HepG2 (cell line): ENCODE measurements around the gene ZBTB46. TPM values are rescaled to one million over a fixed set of nuclear protein-coding genes. Genes with fewer than 3 reads are reported as not detected.

Experiments used
- ATAC-seq: fragments of 200-7000 bp; cut with Tn5 transposase; 3 replicates; pipeline ENCODE4 v1.9.1; 2020; ENCODE audit warnings: mild to moderate bottlenecking, moderate library complexity
- BruUV-seq: library from RNA; stranded (reverse); fragments of 400-500 nt; replicated peaks from 2 replicates; lab custom pipeline; 2021; lab: Mats Ljungman, UMichigan
- CTCF ChIA-PET: fragments of 300-600 bp; formaldehyde crosslinking; extraction: SDS; loops from one replicate; lab custom pipeline; 2021; ENCODE audit warnings: low total read pairs, inconsistent platforms, low intra/inter-chr PET ratio; lab: Yijun Ruan, JAX
- POLR2A ChIA-PET: fragments of 350-600 bp; sonication (Branson Sonifier 250); formaldehyde crosslinking; loops from one replicate; lab custom pipeline; 2020; ENCODE audit warnings: antibody characterized with exemption, inconsistent platforms; lab: Yijun Ruan, JAX
- DNase-seq: peaks from one replicate; pipeline ENCODE4 v3.0.0-alpha.2; 2015; ENCODE audit warnings: low spot score
- FAIRE-seq: peaks from 3 replicates; lab custom pipeline; 2011; peaks lifted over from hg19 to GRCh38; lab: Jason Lieb, UNC
- H2AFZ ChIP-seq: one replicate; pipeline ENCODE4 v1.6.1; 2011; ENCODE audit warnings: low read length, inconsistent platforms
- H3K27ac ChIP-seq: fragments of 300-600 bp; 3 replicates; pipeline ENCODE4 v1.8.0; 2011; ENCODE audit warnings: mixed run types, mild to moderate bottlenecking, mixed read lengths, low read length, inconsistent platforms; ENCODE audit not compliant: insufficient read depth; ENCODE audit errors: extremely low read length
- H3K27me3 ChIP-seq, 2 experiments: fragments of 200-600 bp in 1 of 2; 2 replicates in 1 of 2; 3 replicates in 1 of 2; pipeline versions ENCODE4 v1.6.0 to v1.8.0; 2011; ENCODE audit warnings: low read length in 2 of 2, mild to moderate bottlenecking in 2 of 2, moderate library complexity in 2 of 2, inconsistent platforms in 1 of 2; ENCODE audit not compliant: insufficient read depth in 2 of 2, control insufficient read depth in 1 of 2
- H3K36me3 ChIP-seq, 2 experiments: fragments of 200-600 bp in 1 of 2; replicated peaks in 1 of 2; 2 replicates in 1 of 2; 3 replicates in 1 of 2; pipeline versions ENCODE4 v1.5.1 to v1.8.0; 2011; ENCODE audit warnings: low read length in 2 of 2, inconsistent platforms in 1 of 2; ENCODE audit not compliant: insufficient read depth in 2 of 2, control insufficient read depth in 1 of 2
- H3K4me1 ChIP-seq: 2 replicates; pipeline ENCODE4 v1.5.1; 2012; ENCODE audit warnings: low read length, inconsistent platforms; ENCODE audit not compliant: insufficient read depth
- H3K4me2 ChIP-seq: 2 replicates; pipeline ENCODE4 v1.6.0; 2011; ENCODE audit warnings: low read depth, low read length, inconsistent platforms
- H3K4me3 ChIP-seq, 3 experiments: fragments of 200-600 bp in 1 of 3; sonication (generic), shearing (Covaris generic) in 1 of 3; replicated peaks in 1 of 3; 2 replicates each; pipeline ENCODE4 v1.5.1; 2011 to 2016; ENCODE audit warnings: low read length in 3 of 3, inconsistent platforms in 2 of 3, low read depth in 2 of 3, mild to moderate bottlenecking in 2 of 3, control low read depth in 1 of 3, mixed read lengths in 1 of 3; ENCODE audit not compliant: insufficient read depth in 1 of 3
- H3K79me2 ChIP-seq: one replicate; pipeline ENCODE4 v1.6.1; 2011; ENCODE audit warnings: low read length, inconsistent platforms; ENCODE audit not compliant: insufficient read depth
- H3K9ac ChIP-seq: 2 replicates; pipeline ENCODE4 v1.6.0; 2011; ENCODE audit warnings: mild to moderate bottlenecking, low read depth, low read length, inconsistent platforms; ENCODE audit not compliant: insufficient read depth
- H3K9me3 ChIP-seq: 2 replicates; pipeline ENCODE4 v1.5.1; 2012; ENCODE audit warnings: mild to moderate bottlenecking, low read length
- H4K20me1 ChIP-seq: 2 replicates; pipeline ENCODE4 v1.6.0; 2011; ENCODE audit warnings: inconsistent platforms, mild to moderate bottlenecking, low read length, moderate library complexity; ENCODE audit not compliant: insufficient read depth
- FOXC1 ChIP-seq: sonication (generic); formaldehyde crosslinking; IDR thresholded peaks from 2 replicates; pipeline ENCODE4 v1.8.0; 2022; ENCODE audit warnings: mild to moderate bottlenecking, missing genetic modification reagents, borderline replicate concordance
- FOXO1 ChIP-seq: sonication (generic); formaldehyde crosslinking; IDR thresholded peaks from 2 replicates; pipeline ENCODE4 v1.4.0; 2020; ENCODE audit warnings: missing genetic modification reagents
- HDAC2 ChIP-seq: sonication (generic); formaldehyde crosslinking; IDR thresholded peaks from 2 replicates; pipeline ENCODE4 v1.4.0; 2020; ENCODE audit warnings: missing genetic modification reagents
- HNRNPLL ChIP-seq: fragments of 200-400 bp; formaldehyde crosslinking; IDR thresholded peaks from 2 replicates; pipeline ENCODE4 v1.6.1; 2017; ENCODE audit warnings: mild to moderate bottlenecking, low read depth, low read length; ENCODE audit not compliant: poor library complexity, severe bottlenecking
- MAZ ChIP-seq, 2 experiments: sonication (generic) in 1 of 2; formaldehyde crosslinking in 1 of 2; IDR thresholded peaks; 2 replicates each; pipeline versions ENCODE4 v1.5.0 to v1.6.1; 2012 to 2020; ENCODE audit warnings: low read depth in 2 of 2, mild to moderate bottlenecking in 2 of 2, borderline replicate concordance in 1 of 2, improper control_type of control experiment in 1 of 2, low read length in 1 of 2, missing genetic modification reagents in 1 of 2, moderate library complexity in 1 of 2
- MXD1 ChIP-seq: sonication (generic); formaldehyde crosslinking; IDR thresholded peaks from 2 replicates; pipeline ENCODE4 v1.4.0; 2020; ENCODE audit warnings: mild to moderate bottlenecking, missing genetic modification reagents
- NFIB ChIP-seq: sonication (generic); formaldehyde crosslinking; IDR thresholded peaks from 2 replicates; pipeline ENCODE4 v1.9.0; 2021; ENCODE audit warnings: missing genetic modification reagents, mild to moderate bottlenecking, borderline replicate concordance
- NRL ChIP-seq: sonication (generic); formaldehyde crosslinking; IDR thresholded peaks from 2 replicates; pipeline ENCODE4 v1.5.0; 2020; ENCODE audit warnings: missing genetic modification reagents, mild to moderate bottlenecking, moderate library complexity, borderline replicate concordance
- PHF8 ChIP-seq: sonication (generic); formaldehyde crosslinking; IDR thresholded peaks from 2 replicates; pipeline ENCODE4 v1.5.0; 2020; ENCODE audit warnings: missing genetic modification reagents
- PITX1 ChIP-seq: sonication (generic); formaldehyde crosslinking; IDR thresholded peaks from 2 replicates; pipeline ENCODE4 v1.5.1; 2020; ENCODE audit warnings: mild to moderate bottlenecking, missing genetic modification reagents
- REPIN1 ChIP-seq: sonication (generic); formaldehyde crosslinking; IDR thresholded peaks from 2 replicates; pipeline ENCODE4 v1.8.0; 2022; ENCODE audit warnings: missing genetic modification reagents, low read depth, mild to moderate bottlenecking, borderline replicate concordance
- TBP ChIP-seq: sonication (generic); formaldehyde crosslinking; IDR thresholded peaks from 2 replicates; pipeline ENCODE4 v1.5.0; 2020; ENCODE audit warnings: missing genetic modification reagents
- TEAD2 ChIP-seq: sonication (generic); formaldehyde crosslinking; IDR thresholded peaks from 2 replicates; pipeline ENCODE4 v1.9.0; 2021; ENCODE audit warnings: missing genetic modification reagents
- ZNF687 ChIP-seq: sonication (generic); formaldehyde crosslinking; IDR thresholded peaks from 2 replicates; pipeline ENCODE4 v1.5.1; 2020; ENCODE audit warnings: mild to moderate bottlenecking, missing genetic modification reagents, moderate library complexity
- ZNF737 ChIP-seq: sonication (generic); formaldehyde crosslinking; IDR thresholded peaks from 2 replicates; pipeline ENCODE4 v1.5.0; 2020; ENCODE audit warnings: missing genetic modification reagents, mild to moderate bottlenecking, borderline replicate concordance
- ZNF772 ChIP-seq: sonication (generic); formaldehyde crosslinking; IDR thresholded peaks from 2 replicates; pipeline ENCODE4 v1.5.0; 2020; ENCODE audit warnings: mild to moderate bottlenecking, missing genetic modification reagents
- WGBS: methylation state at CpG from one replicate; pipeline ENCODE4 v1.1.6; 2017; ENCODE audit warnings: low lambda C conversion rate; 5-methylcytosine and 5-hydroxymethylcytosine counted together
- in situ Hi-C: cut with HindIII; loops from 2 replicates; pipeline ENCODE4 v1.10.0; 2017; ENCODE audit warnings: low pct_unique_long_range_greater_than_20kb; ENCODE audit not compliant: extremely low pct_ligation_motif_present
- intact Hi-C: fragments of 100-400 bp; cut with micrococcal nuclease; formaldehyde crosslinking; loops from one replicate; pipeline ENCODE4 v1.10.0; 2022; ENCODE audit not compliant: unreplicated experiment
- polyA plus RNA-seq, 8 experiments: library from polyadenylated mRNA; depleted of rRNA in 3 of 8; stranded (reverse) in 7 of 8; unstranded in 1 of 8; fragments of >200 nt; fragmentation: Illumina TruSeq in 4 of 8; extraction: Trizol in 4 of 8; gene quantifications; 2 replicates each; pipeline versions ENCODE4 v1.2.1 to v1.2.3, GENCODE V29; 2011 to 2016; ENCODE audit warnings: low read depth in 4 of 8, missing spikeins in 1 of 8, mixed read lengths in 1 of 8; ENCODE audit not compliant: insufficient read depth in 1 of 8
- total RNA-seq, 5 experiments: library from RNA; depleted of rRNA; stranded (reverse); fragments of >200 nt; fragmentation: Illumina TruSeq; extraction: Trizol; gene quantifications; 2 replicates each; pipeline ENCODE4 v1.2.3, GENCODE V29; 2016; ENCODE audit warnings: low read depth in 1 of 5

Gene ZBTB46
- total and polyA plus RNA-seq, 2 of the 13 experiments (the other 11 are each of a cell fraction or from before 2014, with no cell fraction given): 1.6 to 13.5 TPM

GRCh38 chr20:63748070-63748933 is 82.8 kb downstream of the ZBTB46 start:
- Histone ChIP-seq H2AFZ (no peak overlapping the region), H4K20me1 (no peaks in the 10 kb centered on the region), H3K4me1 (peaks cover 65% of the 10 kb centered on the region), H3K4me2 (peak overlapping the region; percentile 44), H3K27me3 (no peaks in the 10 kb centered on the region; a peak in 1 of 5 replicates), H3K9me3 (no peaks in the 10 kb centered on the region), H3K36me3 (peaks cover 6 to 7% of the 10 kb centered on the region in 2 experiments; a peak in 4 of 5 replicates), H3K9ac (no peak overlapping the region), H3K79me2 (no peaks in the 10 kb centered on the region), H3K4me3 (peak overlapping the region in 2 of 3 experiments; percentile 17 to 47; a peak in 1 of 6 replicates), H3K27ac (peak overlapping the region; percentile 13)
- POLR2A ChIA-PET: interaction anchor here (1.0 to 5.1 kb wide), 4 partner anchors 7 to 208 kb away, joined by 3 to 28 read pairs (median 8); partner anchors contain the start of genes ARFRP1, LIME1, SLC2A4RG and UCKL1
- in situ Hi-C loops (no loop called here), intact Hi-C loops (loop anchor here (10.0 kb wide), 1 partner anchor 116 kb away; the partner anchor contains the start of genes ABHD16B and TPD52L2)
- ATAC-seq (peak; percentile 10), FAIRE-seq (no peak), DNase-seq (no peak)
- CTCF ChIA-PET: no interaction called here
- no TSS peak for BruUV-seq
- whole genome bisulfite sequencing: 42% methylated on average over 15 of the region's 20 CpGs
- TF ChIP-seq REPIN1 (CRISPR knock-in tag) (no peak), PITX1 (peak; percentile 40; the same call in 1 of the 2 replicates), NRL (peak; percentile 28; the same call in 1 of the 2 replicates), ZNF772 (CRISPR knock-in tag) (peak; percentile 56; the same call in 1 of the 2 replicates), NFIB (CRISPR knock-in tag) (no peak), MXD1 (peak; percentile 9; the same call in 1 of the 2 replicates), TEAD2 (CRISPR knock-in tag) (no peak), ZNF687 (CRISPR knock-in tag) (peak; percentile 51; the same call in 1 of the 2 replicates), FOXC1 (CRISPR knock-in tag) (peak; percentile 63; the same call in 1 of the 2 replicates), FOXO1 (CRISPR knock-in tag) (0 out of 2 replicates have a peak, but pooled peaks have one; percentile 7), TBP (no peak), ZNF737 (CRISPR knock-in tag) (0 out of 2 replicates have a peak, but pooled peaks have one; percentile 4), MAZ (IDR thresholded peaks at IDR 0.05; ENCODE audit: borderline replicate concordance, low read depth, low read length) (no peak), MAZ (CRISPR knock-in tag; IDR thresholded peaks at IDR 0.05; ENCODE audit: low read depth) (0 out of 2 replicates have a peak, but pooled peaks have one; percentile 18), HNRNPLL (peak; percentile 23), PHF8 (CRISPR knock-in tag) (peak; percentile 29; the same call in 1 of the 2 replicates), HDAC2 (no peak)
